Activated naive CD4-positive, alpha-beta T cell treated with anti-CD3 and anti-CD28 coated beads for 36 hours (primary cell): ENCODE data around the gene PDE1C. TPM values are rescaled to one million over a fixed set of nuclear protein-coding genes. Genes with fewer than 3 reads are reported as not detected.

ENCODE experiments used
- CTCF ChIA-PET: fragments of 350-600 bp; sonication (Branson Sonifier 250); formaldehyde crosslinking; loops from one replicate; lab custom pipeline; 2021; ENCODE audit warnings: antibody characterized with exemption; lab: Charles Lee
- DNase-seq: peaks from one replicate; pipeline ENCODE4 v3.0.0-alpha.2; 2020
- H3K27ac Mint-ChIP-seq: one replicate; pipeline ENCODE4 v1.8.0; 2021; ENCODE audit warnings: mild to moderate bottlenecking, mixed read lengths
- H3K27me3 Mint-ChIP-seq: one replicate; pipeline ENCODE4 v1.8.0; 2021; ENCODE audit warnings: low read depth, mixed read lengths
- H3K36me3 Mint-ChIP-seq: one replicate; pipeline ENCODE4 v1.8.0; 2021; ENCODE audit warnings: low read depth, mixed read lengths
- H3K4me1 Mint-ChIP-seq: one replicate; pipeline ENCODE4 v1.8.0; 2021; ENCODE audit warnings: low read depth, mixed read lengths
- H3K4me3 Mint-ChIP-seq: one replicate; pipeline ENCODE4 v1.8.0; 2021; ENCODE audit warnings: mild to moderate bottlenecking, moderate library complexity, mixed read lengths
- H3K9me3 Mint-ChIP-seq: one replicate; pipeline ENCODE4 v1.8.0; 2021; ENCODE audit warnings: mixed read lengths
- intact Hi-C: fragments of 100-400 bp; cut with micrococcal nuclease; formaldehyde crosslinking; loops from one replicate; pipeline ENCODE4 v1.15.1; 2023
- total RNA-seq, 2 experiments: library from RNA; stranded (reverse); gene quantifications; one replicate each; pipeline ENCODE4 v1.2.3, GENCODE V29; 2021

The PDE1C gene
- total RNA-seq, 2 experiments from 2014 or later: not detected

DNA sequence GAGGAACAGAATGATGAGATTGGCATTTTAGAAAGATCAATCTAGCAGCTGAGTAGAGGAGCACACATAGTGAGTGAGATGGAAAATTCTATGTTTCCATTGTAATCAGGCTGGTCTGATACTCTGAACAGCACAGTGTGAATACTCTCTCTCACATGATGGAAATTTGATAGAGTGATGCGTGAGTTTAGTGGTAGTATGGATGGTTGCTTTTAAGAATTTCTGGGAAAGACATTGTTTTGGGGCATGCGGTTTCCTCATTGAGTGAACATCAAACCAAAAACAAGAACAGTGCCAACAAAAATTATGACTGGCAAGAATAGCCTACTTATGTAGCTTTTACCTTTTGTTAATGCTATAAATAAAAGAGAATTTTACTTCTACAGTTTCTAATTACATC is 183.2 kb downstream of the PDE1C start:
- Mint-ChIP-seq H3K27ac (no peak overlapping the region), H3K9me3 (peaks cover 9% of the 10 kb centered on the region), H3K4me3 (no peak overlapping the region), H3K27me3 (no peaks in the 10 kb centered on the region), H3K4me1 (no peaks in the 10 kb centered on the region), H3K36me3 (no peaks in the 10 kb centered on the region)
- intact Hi-C loops: no loop called here
- CTCF ChIA-PET: no interaction called here
- DNase-seq: no peak

GRCh38 chr7:31885171-31885570 is 185.0 kb downstream of the PDE1C start:
- DNase-seq: no peak
- intact Hi-C loops: no loop called here
- Mint-ChIP-seq H3K27ac (no peak overlapping the region), H3K9me3 (peaks cover 11% of the 10 kb centered on the region), H3K27me3 (no peaks in the 10 kb centered on the region), H3K4me3 (no peak overlapping the region), H3K4me1 (no peaks in the 10 kb centered on the region), H3K36me3 (no peaks in the 10 kb centered on the region)
- CTCF ChIA-PET: no interaction called here

- H3K9me3 Mint-ChIP-seq: peaks cover 11% of the 10 kb centered on the region
- H3K27ac Mint-ChIP-seq: no peak overlapping the region
- H3K4me1 Mint-ChIP-seq: no peaks in the 10 kb centered on the region
- no peaks in the 10 kb centered on the region for H3K36me3 Mint-ChIP-seq
- intact Hi-C loops: no loop called here
- DNase-seq: no peak
- no peak overlapping the region for H3K4me3 Mint-ChIP-seq
- CTCF ChIA-PET: interaction anchor here (0.7 kb wide), 1 partner anchor 15 kb away, joined by 3 read pairs; no protein-coding TSS in a partner anchor
- no peaks in the 10 kb centered on the region for H3K27me3 Mint-ChIP-seq
Measured at GRCh38 chr7:31883761-31884164, 186.4 kb downstream of the PDE1C start.

DNA sequence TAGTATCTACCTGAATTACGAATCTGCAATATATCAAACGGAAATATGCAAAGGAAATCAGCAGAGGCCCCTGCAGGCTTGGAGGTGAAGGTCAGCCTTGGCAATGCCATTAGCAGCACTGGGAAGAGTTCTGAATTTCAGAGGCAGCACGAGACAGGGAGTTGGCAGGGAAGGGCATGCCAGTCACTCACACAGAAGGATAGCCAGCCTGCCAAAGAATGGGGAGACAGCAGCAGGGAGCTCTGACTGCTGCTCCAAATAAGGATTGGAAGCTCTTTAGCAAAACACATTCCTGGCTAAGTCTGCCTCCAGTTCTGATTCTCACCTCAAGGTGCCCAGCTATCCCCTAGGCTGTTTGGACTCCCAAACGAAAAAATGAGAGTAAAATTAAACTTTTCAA is 188.0 kb downstream of the PDE1C start:
- DNase-seq: no peak
- intact Hi-C loops: no loop called here
- Mint-ChIP-seq H3K4me3 (no peak overlapping the region), H3K36me3 (no peaks in the 10 kb centered on the region), H3K27ac (no peak overlapping the region), H3K4me1 (no peaks in the 10 kb centered on the region), H3K27me3 (no peaks in the 10 kb centered on the region), H3K9me3 (peaks cover 11% of the 10 kb centered on the region)
- CTCF ChIA-PET: no interaction called here

GRCh38 chr7:31878875-31879274 is 191.3 kb downstream of the PDE1C start:
- intact Hi-C loops: no loop called here
- peaks cover 2% of the 10 kb centered on the region for H3K9me3 Mint-ChIP-seq
- H3K36me3 Mint-ChIP-seq: no peaks in the 10 kb centered on the region
- H3K4me3 Mint-ChIP-seq: no peak overlapping the region
- no peak overlapping the region for H3K27ac Mint-ChIP-seq
- no peak for DNase-seq
- CTCF ChIA-PET: interaction anchor here (0.5 kb wide), 1 partner anchor 95 kb away, joined by 3 read pairs; no protein-coding TSS in a partner anchor
- no peaks in the 10 kb centered on the region for H3K4me1 Mint-ChIP-seq
- no peaks in the 10 kb centered on the region for H3K27me3 Mint-ChIP-seq

DNA sequence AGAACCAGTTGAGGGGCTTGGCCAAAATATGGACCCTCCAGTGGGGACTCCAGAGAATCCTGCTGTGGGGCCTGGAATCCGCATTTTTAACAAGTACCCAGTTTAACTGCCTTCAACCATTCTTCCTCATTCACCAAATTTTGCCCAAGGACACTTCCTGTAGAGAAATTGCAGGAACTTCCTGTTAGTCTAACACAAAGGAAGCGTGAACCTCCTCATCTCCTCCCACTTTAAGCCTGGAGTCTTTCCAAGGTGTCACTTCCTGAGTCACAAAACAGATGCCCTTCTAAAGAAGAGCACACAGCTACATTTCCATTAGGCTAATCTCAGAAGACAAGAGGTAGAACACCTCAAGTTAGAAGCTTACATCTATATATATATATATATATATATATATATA is 194.8 kb downstream of the PDE1C start:
- no peaks in the 10 kb centered on the region for H3K36me3 Mint-ChIP-seq
- CTCF ChIA-PET: no interaction called here

GRCh38 chr7:31874631-31875386 is 195.4 kb downstream of the PDE1C start:
- H3K4me3 Mint-ChIP-seq: no peak overlapping the region
- H3K4me1 Mint-ChIP-seq: no peaks in the 10 kb centered on the region
- no peaks in the 10 kb centered on the region for H3K27me3 Mint-ChIP-seq
- CTCF ChIA-PET: no interaction called here
- peaks cover 7% of the 10 kb centered on the region for H3K9me3 Mint-ChIP-seq
- intact Hi-C loops: no loop called here
- no peak for DNase-seq
- H3K36me3 Mint-ChIP-seq: no peaks in the 10 kb centered on the region
- H3K27ac Mint-ChIP-seq: no peak overlapping the region

More for the DNA sequence above, 194.8 kb downstream of the PDE1C start:
- intact Hi-C loops: no loop called here
- Mint-ChIP-seq H3K27ac (no peak overlapping the region), H3K9me3 (peaks cover 7% of the 10 kb centered on the region), H3K4me3 (no peak overlapping the region), H3K27me3 (no peaks in the 10 kb centered on the region), H3K4me1 (no peaks in the 10 kb centered on the region)
- no peak for DNase-seq

GRCh38 chr7:31873816-31874597 is 196.2 kb downstream of the PDE1C start:
- Mint-ChIP-seq H3K9me3 (peaks cover 11% of the 10 kb centered on the region), H3K4me3 (no peak overlapping the region), H3K27ac (no peak overlapping the region), H3K36me3 (no peaks in the 10 kb centered on the region), H3K4me1 (no peaks in the 10 kb centered on the region), H3K27me3 (no peaks in the 10 kb centered on the region)
- no peak for DNase-seq
- CTCF ChIA-PET: no interaction called here
- intact Hi-C loops: no loop called here

DNA sequence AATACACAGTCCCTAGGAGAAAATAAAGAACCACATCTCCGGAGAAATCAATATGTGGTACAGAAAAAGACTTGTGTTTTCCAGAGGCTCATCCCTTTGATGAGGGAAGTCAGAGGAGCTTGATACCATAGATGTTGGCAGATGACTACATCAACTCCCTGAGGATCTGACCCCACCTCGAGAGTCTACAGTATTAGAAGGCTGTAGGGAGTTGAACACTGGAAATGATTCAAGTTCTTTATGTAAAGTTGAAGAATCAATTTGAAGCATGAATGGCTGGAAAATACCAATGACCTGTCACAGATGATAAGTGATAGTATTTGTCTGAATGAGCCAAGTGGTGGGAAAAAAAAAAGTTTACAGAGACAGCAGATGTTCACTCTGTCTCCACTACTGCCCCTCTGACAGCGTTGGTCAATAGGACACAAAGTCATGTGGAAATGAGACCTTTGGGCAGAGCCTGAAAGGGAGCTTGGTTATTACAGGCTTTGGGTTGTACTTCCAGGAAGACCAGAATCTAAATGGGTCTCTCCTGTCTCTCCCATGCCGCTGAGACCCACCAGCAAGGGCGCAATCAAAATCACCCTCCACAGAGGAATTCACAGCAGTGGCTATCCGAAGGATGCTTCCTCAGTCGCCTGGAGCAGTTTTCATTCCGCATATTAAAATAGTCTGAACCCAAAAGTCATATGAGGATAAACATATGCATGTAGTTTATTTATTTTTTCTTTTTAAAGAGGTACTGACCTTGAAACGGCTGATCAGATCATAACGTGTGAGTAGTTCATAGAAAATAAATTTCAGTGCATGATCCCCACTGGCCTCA is 197.4 kb downstream of the PDE1C start:
- H3K9me3 Mint-ChIP-seq: peaks cover 17% of the 10 kb centered on the region
- H3K27me3 Mint-ChIP-seq: no peaks in the 10 kb centered on the region
- H3K4me1 Mint-ChIP-seq: no peaks in the 10 kb centered on the region
- CTCF ChIA-PET: no interaction called here
- no peak overlapping the region for H3K27ac Mint-ChIP-seq
- H3K36me3 Mint-ChIP-seq: no peaks in the 10 kb centered on the region
- no peak for DNase-seq
- no peak overlapping the region for H3K4me3 Mint-ChIP-seq
- intact Hi-C loops: no loop called here

DNA sequence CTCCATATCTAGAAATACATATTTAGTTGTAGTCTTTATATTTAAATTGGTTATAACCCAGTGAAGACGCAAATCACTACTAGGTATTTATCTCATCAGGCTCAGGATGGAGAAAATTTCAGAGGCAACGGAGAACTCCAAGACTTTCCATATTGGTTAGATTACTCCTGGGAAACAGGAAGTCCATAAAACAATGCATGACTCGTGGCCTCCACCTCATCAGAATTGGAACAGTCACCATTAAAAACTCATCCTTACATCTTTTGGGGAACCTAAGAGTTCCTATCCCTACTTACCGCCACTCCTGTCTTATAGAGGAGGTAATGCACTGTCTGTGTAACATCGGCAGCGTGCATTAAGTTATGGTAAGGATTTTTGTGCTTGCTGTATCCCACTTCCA is 205.6 kb downstream of the PDE1C start:
- intact Hi-C loops: no loop called here
- H3K27me3 Mint-ChIP-seq: no peaks in the 10 kb centered on the region
- CTCF ChIA-PET: no interaction called here

DNA sequence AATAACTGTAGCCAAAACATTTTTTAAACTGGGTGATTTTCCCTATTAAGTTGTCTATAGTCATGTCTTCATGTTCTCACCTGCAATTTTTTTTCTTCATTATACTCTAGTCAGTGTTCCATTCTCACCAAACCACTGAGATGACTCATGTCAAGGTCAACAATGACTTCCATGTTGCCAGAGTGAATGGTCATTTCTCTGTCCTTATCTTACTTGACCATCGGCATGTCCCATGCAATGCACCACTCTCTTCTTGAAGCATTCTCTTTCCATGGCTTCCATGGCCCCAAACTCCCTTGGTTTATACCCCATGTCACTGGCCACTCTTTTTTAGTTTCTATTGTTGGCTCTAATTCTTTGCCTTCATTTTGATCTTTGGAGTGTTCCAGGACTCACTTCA is 209.3 kb downstream of the PDE1C start:
- CTCF ChIA-PET: no interaction called here
- Mint-ChIP-seq H3K9me3 (no peaks in the 10 kb centered on the region), H3K27ac (no peak overlapping the region), H3K27me3 (no peaks in the 10 kb centered on the region), H3K36me3 (no peaks in the 10 kb centered on the region), H3K4me3 (no peak overlapping the region), H3K4me1 (no peaks in the 10 kb centered on the region)
- intact Hi-C loops: no loop called here
- DNase-seq: no peak

More for the DNA sequence above, 205.6 kb downstream of the PDE1C start:
- Mint-ChIP-seq H3K27ac (no peak overlapping the region), H3K4me1 (no peaks in the 10 kb centered on the region), H3K4me3 (no peak overlapping the region), H3K36me3 (no peaks in the 10 kb centered on the region), H3K9me3 (peaks cover 11% of the 10 kb centered on the region)
- no peak for DNase-seq

- no peaks in the 10 kb centered on the region for H3K4me1 Mint-ChIP-seq
- no peaks in the 10 kb centered on the region for H3K9me3 Mint-ChIP-seq
- no peaks in the 10 kb centered on the region for H3K27me3 Mint-ChIP-seq
- intact Hi-C loops: no loop called here
- no peaks in the 10 kb centered on the region for H3K36me3 Mint-ChIP-seq
- H3K4me3 Mint-ChIP-seq: no peak overlapping the region
- no peak overlapping the region for H3K27ac Mint-ChIP-seq
- no peak for DNase-seq
- CTCF ChIA-PET: no interaction called here
Measured at GRCh38 chr7:31858055-31858454, 212.2 kb downstream of the PDE1C start.
